Mesenchymal stem cell (in vitro differentiated cells and primary cell): ENCODE data around the gene MICAL3.
A peak's percentile ranks its signal among the peaks of the same experiment; 100 is the strongest.
"Not testable (repeated sequence)": the region's sequence is repeated elsewhere in the genome, so short reads cannot be mapped to it uniquely, and the experiment has no call there.

Experiments
- DNase-seq: peaks from one replicate; pipeline ENCODE4 v3.0.0-alpha.2; 2013
- H2AFZ ChIP-seq: one replicate; pipeline ENCODE4 v1.6.1; 2013; ENCODE audit warnings: low read depth, mild to moderate bottlenecking, control low read depth, inconsistent platforms, low read length, moderate library complexity
- H2AK5ac ChIP-seq: 2 replicates; pipeline ENCODE4 v1.6.1; 2013; ENCODE audit warnings: low read length, moderate library complexity, mild to moderate bottlenecking, inconsistent platforms; ENCODE audit not compliant: severe bottlenecking
- H2BK120ac ChIP-seq: one replicate; pipeline ENCODE4 v1.6.1; 2013; ENCODE audit warnings: low read depth, mild to moderate bottlenecking, inconsistent platforms, low read length, moderate library complexity
- H2BK12ac ChIP-seq, 2 experiments: one replicate each; pipeline ENCODE4 v1.6.1; 2013; ENCODE audit warnings: inconsistent platforms in 2 of 2, low read length in 2 of 2, mild to moderate bottlenecking in 2 of 2, moderate library complexity in 2 of 2, control low read depth in 1 of 2
- H2BK15ac ChIP-seq: one replicate; pipeline ENCODE4 v1.6.1; 2013; ENCODE audit warnings: mild to moderate bottlenecking, low read depth, inconsistent platforms; ENCODE audit not compliant: poor library complexity, severe bottlenecking
- H2BK5ac ChIP-seq: 2 replicates; pipeline ENCODE4 v1.6.1; 2013; ENCODE audit warnings: low read depth, mild to moderate bottlenecking, low read length, control low read depth, inconsistent platforms; ENCODE audit not compliant: poor library complexity, severe bottlenecking
- H3K14ac ChIP-seq, 2 experiments: one replicate each; pipeline ENCODE4 v1.6.1; 2013; ENCODE audit warnings: inconsistent platforms in 2 of 2, low read length in 2 of 2, control low read depth in 1 of 2, mild to moderate bottlenecking in 1 of 2, moderate library complexity in 1 of 2
- H3K18ac ChIP-seq, 2 experiments: one replicate each; pipeline ENCODE4 v1.6.1; 2013; ENCODE audit warnings: inconsistent platforms in 2 of 2, low read length in 2 of 2, control low read depth in 1 of 2, low read depth in 1 of 2, mild to moderate bottlenecking in 1 of 2
- H3K23ac ChIP-seq, 2 experiments: one replicate each; pipeline ENCODE4 v1.6.1; 2013; ENCODE audit warnings: inconsistent platforms in 2 of 2, low read length in 2 of 2, mild to moderate bottlenecking in 2 of 2, moderate library complexity in 2 of 2, control low read depth in 1 of 2
- H3K27ac ChIP-seq: 2 replicates; pipeline ENCODE4 v1.5.1; 2013; ENCODE audit warnings: mild to moderate bottlenecking, moderate library complexity, low read length, control low read depth, inconsistent platforms; ENCODE audit not compliant: poor library complexity, severe bottlenecking
- H3K27me3 ChIP-seq, 2 experiments: 2 replicates each; pipeline versions ENCODE4 v1.6.1 to v1.7.0; 2013; ENCODE audit warnings: low read length in 2 of 2, mild to moderate bottlenecking in 2 of 2, moderate library complexity in 2 of 2, control low read depth in 1 of 2, inconsistent platforms in 1 of 2; ENCODE audit not compliant: control insufficient read depth in 1 of 2, insufficient read depth in 1 of 2
- H3K36me3 ChIP-seq, 2 experiments: 2 replicates each; pipeline versions ENCODE4 v1.6.1 to v1.7.0; 2013; ENCODE audit warnings: low read length in 2 of 2, control low read depth in 1 of 2, inconsistent platforms in 1 of 2, low read depth in 1 of 2, mild to moderate bottlenecking in 1 of 2; ENCODE audit not compliant: insufficient read depth in 2 of 2, control insufficient read depth in 1 of 2
- H3K4ac ChIP-seq, 2 experiments: one replicate each; pipeline ENCODE4 v1.6.1; 2013; ENCODE audit warnings: inconsistent platforms in 2 of 2, low read length in 2 of 2, mild to moderate bottlenecking in 2 of 2, moderate library complexity in 2 of 2, control low read depth in 1 of 2, low read depth in 1 of 2
- H3K4me1 ChIP-seq: 2 replicates; pipeline ENCODE4 v1.6.1; 2013; ENCODE audit warnings: low read depth, low read length, control low read depth; ENCODE audit not compliant: control insufficient read depth, insufficient read depth
- H3K4me2 ChIP-seq: 2 replicates; pipeline ENCODE4 v1.6.1; 2013; ENCODE audit warnings: low read length, mild to moderate bottlenecking, inconsistent platforms; ENCODE audit not compliant: poor library complexity, severe bottlenecking
- H3K4me3 ChIP-seq, 2 experiments: 2 replicates each; pipeline versions ENCODE4 v1.5.1 to v1.7.0; 2013; ENCODE audit warnings: low read length in 2 of 2, mild to moderate bottlenecking in 2 of 2, control low read depth in 1 of 2, low read depth in 1 of 2; ENCODE audit not compliant: insufficient read depth in 1 of 2
- H3K79me1 ChIP-seq: replicated peaks from 2 replicates; pipeline ENCODE4 v1.6.1; 2013; ENCODE audit warnings: mild to moderate bottlenecking, control low read depth, low read length, inconsistent platforms; ENCODE audit not compliant: poor library complexity, severe bottlenecking
- H3K9ac ChIP-seq: 2 replicates; pipeline ENCODE4 v1.7.0; 2013; ENCODE audit warnings: mild to moderate bottlenecking, low read length, moderate library complexity
- H3K9me3 ChIP-seq: 2 replicates; pipeline ENCODE4 v1.7.0; 2013; ENCODE audit warnings: mild to moderate bottlenecking, low read length; ENCODE audit not compliant: control insufficient read depth
- H4K8ac ChIP-seq: one replicate; pipeline ENCODE4 v1.6.1; 2013; ENCODE audit warnings: inconsistent platforms, mild to moderate bottlenecking, low read length, moderate library complexity
- H4K91ac ChIP-seq: one replicate; pipeline ENCODE4 v1.6.1; 2013; ENCODE audit warnings: mild to moderate bottlenecking, low read length, inconsistent platforms
- WGBS: methylation state at CpG from one replicate; pipeline ENCODE4 v1.1.7; 2013; ENCODE audit warnings: mixed read lengths; 5-methylcytosine and 5-hydroxymethylcytosine counted together

Gene MICAL3

DNA sequence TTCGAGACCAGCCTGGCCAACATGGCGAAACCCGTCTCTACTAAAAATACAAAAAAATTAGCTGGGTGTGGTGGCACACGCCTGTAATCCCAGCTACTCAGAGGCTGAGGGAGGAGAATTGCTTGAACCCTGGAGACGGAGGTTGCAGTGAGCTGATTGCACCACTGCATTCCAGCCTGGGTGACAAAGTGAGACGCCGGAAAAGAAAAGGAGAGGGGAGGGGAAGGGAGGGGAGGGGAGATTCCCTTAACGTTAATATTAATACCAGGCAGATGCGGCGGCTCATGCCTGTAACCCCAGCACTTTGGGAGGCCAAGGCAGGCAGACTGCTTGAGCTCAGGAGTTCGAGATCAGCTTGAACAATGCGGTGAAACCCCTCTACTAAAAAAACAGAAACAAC lies 26.8 kb upstream of the MICAL3 start:
- H3K4ac ChIP-seq, H3K18ac ChIP-seq, H2AFZ ChIP-seq, H3K27ac ChIP-seq, H3K27me3 ChIP-seq, H3K9me3 ChIP-seq, H4K91ac ChIP-seq, H2BK120ac ChIP-seq, H3K14ac ChIP-seq, DNase-seq, H2AK5ac ChIP-seq, H2BK15ac ChIP-seq, H3K4me1 ChIP-seq, H2BK5ac ChIP-seq, H3K4me2 ChIP-seq, H4K8ac ChIP-seq, H3K9ac ChIP-seq, H3K4me3 ChIP-seq, H3K79me1 ChIP-seq, H3K23ac ChIP-seq, H3K36me3 ChIP-seq, H2BK12ac ChIP-seq: not testable (repeated sequence)
- WGBS: 83% methylated on average over 7 of the region's 12 CpGs

DNA sequence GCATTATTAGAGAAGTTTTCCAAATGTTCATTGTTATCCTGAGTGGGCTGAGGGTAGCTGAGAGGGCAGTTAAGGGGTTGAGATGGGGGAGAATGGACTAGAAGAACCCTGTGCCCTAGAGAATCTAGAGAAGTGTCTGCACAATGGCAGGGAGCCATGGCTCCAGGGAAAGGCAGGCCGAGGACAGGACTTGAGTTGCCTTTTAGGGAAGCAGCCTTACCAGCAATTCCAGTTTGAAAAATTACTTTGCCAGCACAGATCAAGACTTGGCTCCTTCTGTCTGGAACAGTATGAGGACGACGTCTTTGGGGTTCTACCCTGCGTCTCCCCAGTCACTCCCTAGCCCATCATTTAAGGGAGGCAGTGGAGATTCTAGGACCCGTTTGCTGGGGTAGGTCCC lies 25.7 kb upstream of the MICAL3 start:
- Histone ChIP-seq H3K4me3 (no peak overlapping the region), H3K9ac (no peak overlapping the region)

DNA sequence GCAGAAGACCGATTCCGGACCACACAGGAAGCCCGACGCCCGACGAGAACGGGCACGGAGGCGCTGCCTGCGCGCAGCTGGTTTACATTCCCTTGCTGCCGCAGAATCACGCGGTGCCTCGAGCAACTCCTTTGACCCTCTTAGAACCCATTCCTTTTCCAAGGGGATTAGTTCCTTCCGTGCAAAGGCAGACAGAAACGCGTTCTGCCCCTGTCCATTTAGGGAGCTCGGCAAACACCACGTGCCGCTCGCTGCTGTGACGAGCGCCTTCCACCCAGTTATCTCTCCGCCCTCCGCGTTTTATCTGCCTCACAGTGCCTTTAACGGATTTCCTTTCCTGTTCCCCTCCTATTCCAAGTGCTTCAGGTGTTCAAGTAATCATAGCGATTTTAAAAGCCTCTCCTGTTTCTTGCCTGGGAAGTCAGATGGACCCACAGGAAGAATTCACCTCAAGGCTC lies 24.1 kb upstream of the MICAL3 start:
- Histone ChIP-seq H3K4ac (no peak overlapping the region), H3K9ac (peak overlapping the region; percentile 60), H2BK15ac (no peak overlapping the region), H3K27ac (no peak overlapping the region), H2BK5ac (no peak overlapping the region), H4K8ac (no peak overlapping the region), H2BK120ac (no peak overlapping the region), H3K23ac (no peak overlapping the region), H2AFZ (no peak overlapping the region), H2BK12ac (no peak overlapping the region), H3K79me1 (no peaks in the 10 kb centered on the region), H4K91ac (no peak overlapping the region), H3K9me3 (no peaks in the 10 kb centered on the region), H3K4me2 (no peak overlapping the region), H3K14ac (no peak overlapping the region), H3K4me3 (peak overlapping the region in 1 of 2 experiments; percentile 51), H3K18ac (no peak overlapping the region), H3K27me3 (no peaks in the 10 kb centered on the region), H3K36me3 (no peaks in the 10 kb centered on the region), H2AK5ac (no peak overlapping the region), H3K4me1 (peaks cover 8% of the 10 kb centered on the region)
- DNase-seq: no peak
- WGBS: 81% methylated on average over 28 of the region's 29 CpGs

More for the DNA sequence above, 25.7 kb upstream of the MICAL3 start:
- Histone ChIP-seq H4K8ac (no peak overlapping the region), H3K27me3 (no peaks in the 10 kb centered on the region), H2BK5ac (no peak overlapping the region), H3K79me1 (no peaks in the 10 kb centered on the region), H3K36me3 (no peaks in the 10 kb centered on the region), H3K4ac (no peak overlapping the region), H3K14ac (no peak overlapping the region), H3K9me3 (no peaks in the 10 kb centered on the region), H3K4me1 (peaks cover 3% of the 10 kb centered on the region), H3K4me2 (no peak overlapping the region), H3K23ac (no peak overlapping the region), H2AFZ (no peak overlapping the region), H2BK120ac (no peak overlapping the region), H3K27ac (no peak overlapping the region), H2AK5ac (no peak overlapping the region), H2BK12ac (no peak overlapping the region), H3K18ac (no peak overlapping the region), H2BK15ac (no peak overlapping the region), H4K91ac (no peak overlapping the region)
- DNase-seq: no peak
- WGBS: 95% methylated on average over 5 of the region's 5 CpGs

DNA sequence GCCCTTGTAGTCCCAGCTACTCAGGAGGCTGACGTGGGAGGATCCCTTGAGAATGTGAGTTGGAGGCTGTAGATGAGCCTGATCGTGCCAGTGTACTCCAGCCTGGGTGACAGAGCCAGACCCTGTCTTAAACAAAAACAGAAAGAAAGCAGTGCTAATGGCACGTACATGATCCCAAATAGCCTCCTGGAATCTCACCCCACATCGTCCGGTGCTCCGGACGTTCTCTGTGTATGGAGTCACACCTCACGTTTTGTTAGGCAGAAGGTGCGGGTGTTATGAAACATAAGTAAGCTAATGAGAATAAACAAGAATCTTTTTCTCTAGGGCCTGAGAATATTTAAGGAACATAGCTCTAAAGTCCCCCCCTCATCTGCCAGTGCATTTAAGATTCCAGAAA lies 23.7 kb upstream of the MICAL3 start:
- H2BK12ac ChIP-seq: no peak overlapping the region
- H3K27me3 ChIP-seq: no peaks in the 10 kb centered on the region
- H2BK5ac ChIP-seq: no peak overlapping the region
- H2AFZ ChIP-seq: no peak overlapping the region
- no peak overlapping the region for H3K18ac ChIP-seq
- peaks cover 8% of the 10 kb centered on the region for H3K4me1 ChIP-seq
- no peaks in the 10 kb centered on the region for H3K36me3 ChIP-seq
- 98% methylated on average over 8 of the region's 9 CpGs for WGBS
- H3K79me1 ChIP-seq: no peaks in the 10 kb centered on the region
- H4K91ac ChIP-seq: no peak overlapping the region
- no peak overlapping the region for H3K27ac ChIP-seq
- H3K4ac ChIP-seq: no peak overlapping the region
- H3K14ac ChIP-seq: no peak overlapping the region
- peak overlapping the region in 1 of 2 experiments; percentile 51 for H3K4me3 ChIP-seq
- no peak for DNase-seq
- peak overlapping the region; percentile 60 for H3K9ac ChIP-seq
- H2AK5ac ChIP-seq: no peak overlapping the region
- H3K9me3 ChIP-seq: no peaks in the 10 kb centered on the region
- no peak overlapping the region for H2BK15ac ChIP-seq
- no peak overlapping the region for H4K8ac ChIP-seq
- no peak overlapping the region for H3K4me2 ChIP-seq
- H2BK120ac ChIP-seq: no peak overlapping the region
- H3K23ac ChIP-seq: no peak overlapping the region
